Measurements from ENCODE around the gene ROR2. TPM values are rescaled to one million over a fixed set of nuclear protein-coding genes. Genes with fewer than 3 reads are reported as not detected.

The ROR2 gene
- total and polyA plus RNA-seq, 2 experiments from 2014 or later: 8.1 to 18.8 TPM

GRCh38 chr9:91919621-91920020, 30.4 kb downstream of the ROR2 start:
- TF ChIP-seq CREB1 (CRISPR knock-in tag; IDR thresholded peaks at IDR 0.05; ENCODE audit: low read depth): no peak
- no peak for TF ChIP-seq REST (IDR thresholded peaks at IDR 0.05; ENCODE audit: unreplicated experiment)
- TF ChIP-seq POLR2AphosphoS5 (IDR thresholded peaks at IDR 0.05; ENCODE audit: low read depth): no peak
- no peak for TF ChIP-seq ETS1 (IDR thresholded peaks at IDR 0.05)
- no peak for TF ChIP-seq ZNF462 (CRISPR knock-in tag; IDR thresholded peaks at IDR 0.05)
- no peak for TF ChIP-seq ZNF114 (CRISPR knock-in tag; IDR thresholded peaks at IDR 0.05)
- TF ChIP-seq ZNF331 (CRISPR knock-in tag; IDR thresholded peaks at IDR 0.05; ENCODE audit: low read depth): no peak
- no peak for TF ChIP-seq JUNB (IDR thresholded peaks at IDR 0.05; ENCODE audit: unreplicated experiment)
- TF ChIP-seq EZH2 (IDR thresholded peaks at IDR 0.05; ENCODE audit: low read depth, unreplicated experiment): no peak
- TF ChIP-seq NANOG (IDR thresholded peaks at IDR 0.05; ENCODE audit: borderline replicate concordance): no peak
- no peak for TF ChIP-seq STAT1 (IDR thresholded peaks at IDR 0.05; ENCODE audit: unreplicated experiment)
- TF ChIP-seq, protein P1, sequence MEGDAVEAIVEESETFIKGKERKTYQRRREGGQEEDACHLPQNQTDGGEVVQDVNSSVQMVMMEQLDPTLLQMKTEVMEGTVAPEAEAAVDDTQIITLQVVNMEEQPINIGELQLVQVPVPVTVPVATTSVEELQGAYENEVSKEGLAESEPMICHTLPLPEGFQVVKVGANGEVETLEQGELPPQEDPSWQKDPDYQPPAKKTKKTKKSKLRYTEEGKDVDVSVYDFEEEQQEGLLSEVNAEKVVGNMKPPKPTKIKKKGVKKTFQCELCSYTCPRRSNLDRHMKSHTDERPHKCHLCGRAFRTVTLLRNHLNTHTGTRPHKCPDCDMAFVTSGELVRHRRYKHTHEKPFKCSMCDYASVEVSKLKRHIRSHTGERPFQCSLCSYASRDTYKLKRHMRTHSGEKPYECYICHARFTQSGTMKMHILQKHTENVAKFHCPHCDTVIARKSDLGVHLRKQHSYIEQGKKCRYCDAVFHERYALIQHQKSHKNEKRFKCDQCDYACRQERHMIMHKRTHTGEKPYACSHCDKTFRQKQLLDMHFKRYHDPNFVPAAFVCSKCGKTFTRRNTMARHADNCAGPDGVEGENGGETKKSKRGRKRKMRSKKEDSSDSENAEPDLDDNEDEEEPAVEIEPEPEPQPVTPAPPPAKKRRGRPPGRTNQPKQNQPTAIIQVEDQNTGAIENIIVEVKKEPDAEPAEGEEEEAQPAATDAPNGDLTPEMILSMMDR (conservative IDR thresholded peaks at IDR 0.05; ENCODE audit: low read depth in 2 of 2): no peak
- no peak for TF ChIP-seq EZH2phosphoT487 (IDR thresholded peaks at IDR 0.05; ENCODE audit: unreplicated experiment)
- H3K9me3 Mint-ChIP-seq: no peaks in the 10 kb centered on the region
- H3K9me2 ChIP-seq (ENCODE audit: insufficient read depth): 0 out of 2 replicates have a peak, but pooled peaks cover 3% of the 10 kb centered on the region
- no peak overlapping the region for H2AFZ ChIP-seq
- no peak overlapping the region for H3K4me3 Mint-ChIP-seq
- peaks cover 34% of the 10 kb centered on the region for H3K4me1 Mint-ChIP-seq
- H3K4me1 ChIP-seq (ENCODE audit: insufficient read depth): peaks cover 12% of the 10 kb centered on the region
- H3K27me3 ChIP-seq (ENCODE audit: insufficient read depth): peaks cover 13% of the 10 kb centered on the region; the same call in 1 of the 2 replicates
- H3K36me3 Mint-ChIP-seq (ENCODE audit: low read depth): no peaks in the 10 kb centered on the region
- peaks cover 12% of the 10 kb centered on the region for H3K79me2 ChIP-seq (replicated peaks; ENCODE audit: insufficient read depth)
- no peak overlapping the region for H3K4me3 ChIP-seq
- ATAC-seq (no peak), DNase-seq (ENCODE audit: low spot score) (no peak)
- no peak overlapping the region for H3K4me2 ChIP-seq
- H3F3A ChIP-seq (replicated peaks; ENCODE audit: low read depth): no peaks in the 10 kb centered on the region
- H3K27ac Mint-ChIP-seq: no peak overlapping the region
- no peak overlapping the region for H3K27ac ChIP-seq (ENCODE audit: low read depth)
- H4K20me1 ChIP-seq (replicated peaks; ENCODE audit: insufficient read depth): peaks cover 18% of the 10 kb centered on the region; the same call in 1 of the 2 replicates
- H3K36me3 ChIP-seq (ENCODE audit: insufficient read depth): no peaks in the 10 kb centered on the region
- H3K27me3 Mint-ChIP-seq (ENCODE audit: insufficient read depth, low read depth, poor library complexity): peaks cover 8% of the 10 kb centered on the region

Data from GM23338 (cell line).